K562 (cell line): ENCODE results near the gene AP5Z1. TPM values are rescaled to one million over a fixed set of nuclear protein-coding genes. Genes with fewer than 3 reads are reported as not detected.

Experiments
- C11orf30 ChIP-seq: fragments of 450-650 bp; IDR thresholded peaks from 2 replicates; pipeline ENCODE4 v1.6.1; 2016; ENCODE audit warnings: low read depth, mild to moderate bottlenecking
- E2F8 ChIP-seq: fragments of 450-650 bp; IDR thresholded peaks from 2 replicates; pipeline ENCODE4 v1.7.1; 2018; ENCODE audit warnings: mild to moderate bottlenecking, low read depth; ENCODE audit not compliant: partially characterized antibody
- NR2C2 ChIP-seq, 2 experiments: fragments of 200-800 bp in 1 of 2; sonication (Bioruptor generic) in 1 of 2; sonication (generic) in 1 of 2; formaldehyde crosslinking in 1 of 2; IDR thresholded peaks; 2 replicates each; pipeline versions ENCODE4 v1.6.1 to v1.8.0; 2016 to 2022; ENCODE audit warnings: mild to moderate bottlenecking in 1 of 2, missing compliant biosample characterization in 1 of 2, missing genetic modification characterization in 1 of 2, missing genetic modification reagents in 1 of 2
- PBX2 ChIP-seq, 2 experiments: IDR thresholded peaks in 1 of 2; conservative IDR thresholded peaks in 1 of 2; 2 replicates each; pipeline ENCODE4 v1.6.1; 2016; ENCODE audit warnings: low read depth in 2 of 2, mild to moderate bottlenecking in 1 of 2, missing compliant biosample characterization in 1 of 2, missing genetic modification characterization in 1 of 2, moderate library complexity in 1 of 2
- ZNF217 ChIP-seq: sonication (generic); formaldehyde crosslinking; IDR thresholded peaks from 2 replicates; pipeline ENCODE4 v1.8.0; 2022; ENCODE audit warnings: mild to moderate bottlenecking, missing genetic modification reagents
- polyA plus RNA-seq, 8 experiments: library from polyadenylated mRNA; depleted of rRNA in 4 of 8; stranded (reverse) in 5 of 8; unstranded in 3 of 8; fragments of >200 nt; fragmentation: Nextera tagmentation in 2 of 8; fragmentation: Illumina TruSeq in 1 of 8; extraction: Ambion mirVana in 2 of 8; extraction: Trizol in 1 of 8; gene quantifications; 2 replicates each; pipeline versions ENCODE4 v1.2.1 to v1.2.3, GENCODE V29; 2011 to 2014; ENCODE audit warnings: inconsistent platforms in 1 of 8, missing spikeins in 1 of 8
- total RNA-seq, 7 experiments: library from RNA; depleted of rRNA in 6 of 7; stranded (reverse); fragments of >200 nt in 6 of 7; fragmentation: Illumina TruSeq in 2 of 7; extraction: Trizol in 2 of 7; gene quantifications; 2 replicates each; pipeline versions ENCODE4 v1.2.1 to v1.2.3, GENCODE V29; 2011 to 2021; ENCODE audit warnings: low replicate concordance in 1 of 7

AP5Z1 gene
- total and polyA plus RNA-seq, 9 of the 15 experiments (the other 6 are each of a cell fraction or from before 2014, with no cell fraction given): 0.06 to 31.1 (median 6.4) TPM

GRCh38 chr7:4727914-4728705 is 47.3 kb upstream of the AP5Z1 start (continued):
- no peak for TF ChIP-seq PBX2 (CRISPR knock-in tag; IDR thresholded peaks at IDR 0.05; ENCODE audit: low read depth)
- no peak for TF ChIP-seq PBX2 (tag; conservative IDR thresholded peaks at IDR 0.05; ENCODE audit: low read depth)
- no peak for TF ChIP-seq C11orf30
- no peak for TF ChIP-seq E2F8
- TF ChIP-seq ZNF217 (CRISPR knock-in tag): no peak
- TF ChIP-seq NR2C2 (CRISPR knock-in tag; IDR thresholded peaks at IDR 0.05): no peak
- no peak for TF ChIP-seq NR2C2 (tag; IDR thresholded peaks at IDR 0.05)
